ENCODE measurements around the gene ENKD1.
A peak's percentile ranks its signal among the peaks of the same experiment; 100 is the strongest.

ENKD1 gene

GRCh38 chr16:67663877-67664222, 2.7 kb downstream of the ENKD1 start:
- no peak for DNase-seq (ENCODE audit: low read depth, low spot score)

GRCh38 chr16:67663151-67663876, 3.2 kb downstream of the ENKD1 start:
- DNase-seq (ENCODE audit: low read depth, low spot score), result no peak

GRCh38 chr16:67662653-67663010, 3.9 kb downstream of the ENKD1 start:
- no peak for DNase-seq (ENCODE audit: low read depth, low spot score)

- DNase-seq (ENCODE audit: low read depth, low spot score), result no peak
Observed at GRCh38 chr16:67661886-67662652, 4.5 kb downstream of the ENKD1 start.

GRCh38 chr16:67661101-67661761, 5.3 kb downstream of the ENKD1 start:
- DNase-seq (ENCODE audit: low read depth, low spot score), result peak; percentile 38

GRCh38 chr16:67660564-67661028, 6.0 kb downstream of the ENKD1 start, which contains the start of gene PARD6A:
Gene PARD6A, plus strand, starts transcription at chr16:67660960. Its CDS starts 79 bp downstream, at chr16:67661039.
- peak; percentile 73 for DNase-seq (ENCODE audit: low read depth, low spot score)

- DNase-seq (ENCODE audit: low read depth, low spot score), result no peak
Observed at GRCh38 chr16:67659675-67660563, 6.6 kb downstream of the ENKD1 start, which contains the start of gene ACD. Gene ACD, minus strand, starts transcription at chr16:67660260. Its CDS starts 40 bp downstream, at chr16:67660220.

GRCh38 chr16:67658849-67659674, 7.5 kb downstream of the ENKD1 start:
- no peak for DNase-seq (ENCODE audit: low read depth, low spot score)

GRCh38 chr16:67657751-67658518, 8.6 kb downstream of the ENKD1 start:
- no peak for DNase-seq (ENCODE audit: low read depth, low spot score)

GRCh38 chr16:67657017-67657608, 9.4 kb downstream of the ENKD1 start:
- DNase-seq (ENCODE audit: low read depth, low spot score), result no peak

GRCh38 chr16:67656344-67657016, 10.1 kb downstream of the ENKD1 start:
- DNase-seq (ENCODE audit: low read depth, low spot score), result no peak

- no peak for DNase-seq (ENCODE audit: low read depth, low spot score)
Observed at GRCh38 chr16:67655363-67655762, 11.2 kb downstream of the ENKD1 start.

- no peak for DNase-seq (ENCODE audit: low read depth, low spot score)
Observed at GRCh38 chr16:67654403-67654911, 12.1 kb downstream of the ENKD1 start.

GRCh38 chr16:67653789-67654402, 12.7 kb downstream of the ENKD1 start:
- DNase-seq (ENCODE audit: low read depth, low spot score), result no peak

GRCh38 chr16:67653128-67653788, 13.3 kb downstream of the ENKD1 start:
- DNase-seq (ENCODE audit: low read depth, low spot score), result no peak

- no peak for DNase-seq (ENCODE audit: low read depth, low spot score)
Observed at GRCh38 chr16:67652578-67653127, 13.9 kb downstream of the ENKD1 start.

GRCh38 chr16:67651847-67652246, 14.7 kb downstream of the ENKD1 start:
- no peak for DNase-seq (ENCODE audit: low read depth, low spot score)

Measured in iPS DF 19.7 (cell line).